Kidney capillary endothelial cell (primary cell): ENCODE measurements around the gene FIBCD1.
"Not testable (repeated sequence)": the region's sequence is repeated elsewhere in the genome, so short reads cannot be mapped to it uniquely, and the experiment has no call there.

Experiments used
- DNase-seq: peaks from one replicate; pipeline ENCODE4 v3.0.0-alpha.2; 2018; ENCODE audit warnings: low spot score

FIBCD1 gene

GRCh38 chr9:130973686-130974281 lies 34.7 kb upstream of the FIBCD1 start:
- DNase-seq, result no peak

- DNase-seq, result no peak
Measured at GRCh38 chr9:130972957-130973685, 34.1 kb upstream of the FIBCD1 start.

- DNase-seq, result no peak
Measured at GRCh38 chr9:130972277-130972956, 33.4 kb upstream of the FIBCD1 start.

DNA sequence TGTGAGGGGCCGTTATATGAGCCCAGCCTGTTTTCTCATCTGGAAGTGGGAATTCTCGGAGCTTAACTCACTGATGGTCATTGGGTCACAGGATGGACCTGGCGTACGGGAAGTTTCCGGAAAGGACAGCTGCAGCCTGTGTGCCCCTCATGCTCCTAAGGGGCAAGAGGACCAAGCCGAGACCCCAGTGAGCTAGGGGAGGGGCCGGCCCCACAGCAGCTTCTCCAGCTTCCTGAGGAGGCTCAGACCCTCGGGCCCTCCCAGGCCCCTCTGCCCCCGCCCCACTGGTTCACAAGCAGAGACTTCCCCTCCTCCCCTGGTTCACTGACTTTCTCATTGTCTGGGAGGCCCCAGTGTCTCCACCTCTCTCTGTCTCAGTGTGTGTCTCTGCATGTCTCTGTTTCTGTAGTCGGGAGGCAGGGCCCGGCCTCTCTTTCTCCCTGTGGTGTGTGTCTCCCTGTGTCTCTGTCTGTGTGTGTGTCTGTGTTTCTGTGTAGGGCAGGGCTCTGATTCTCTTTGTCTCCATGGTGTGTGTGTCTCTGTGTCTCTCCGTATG lies 32.3 kb upstream of the FIBCD1 start:
- DNase-seq, result peak; percentile 16

DNA sequence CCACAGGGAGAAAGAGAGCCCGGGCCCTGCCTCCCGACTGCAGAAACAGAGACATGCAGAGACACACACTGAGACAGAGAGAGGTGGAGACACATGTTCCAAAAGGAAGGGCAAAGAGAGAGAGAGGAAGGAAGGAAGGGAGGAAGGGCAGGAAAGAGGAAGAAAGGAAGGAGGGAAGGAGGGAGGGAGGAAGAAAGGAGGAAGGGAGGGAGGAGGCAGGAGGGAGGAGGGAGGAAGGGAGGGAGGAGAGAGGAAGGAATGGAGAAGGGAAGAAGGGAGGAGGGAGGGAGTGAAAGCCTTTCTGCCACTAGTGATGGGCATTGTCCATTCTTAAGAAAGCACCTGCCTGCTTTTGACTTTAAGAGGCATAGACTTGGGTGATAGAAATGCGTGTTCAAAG lies 31.8 kb upstream of the FIBCD1 start:
- DNase-seq, result no peak

- DNase-seq, result no peak
Measured at GRCh38 chr9:130970052-130970451, 31.0 kb upstream of the FIBCD1 start.

DNA sequence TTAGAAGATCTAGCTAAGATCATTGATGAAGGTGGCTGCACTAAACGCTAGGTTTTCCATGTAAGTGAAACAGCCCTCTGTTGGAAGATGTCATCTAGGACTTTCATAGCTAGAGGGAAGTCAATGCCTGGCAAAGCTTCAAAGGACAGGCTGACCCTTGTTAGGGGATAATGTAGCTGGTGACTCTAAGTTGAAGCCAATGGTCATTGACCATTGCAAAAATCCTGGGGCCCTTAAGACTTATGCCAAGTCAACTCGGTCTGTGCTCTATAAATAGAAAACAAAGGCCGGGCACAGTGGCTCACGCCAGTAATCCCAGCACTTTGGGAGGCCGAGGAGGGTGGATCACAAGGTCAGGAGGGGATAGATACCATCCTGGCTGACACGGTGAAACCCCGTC lies 26.6 kb upstream of the FIBCD1 start:
- DNase-seq, result no peak

GRCh38 chr9:130963916-130964315 lies 24.9 kb upstream of the FIBCD1 start:
- DNase-seq, result no peak

GRCh38 chr9:130963337-130963908 lies 24.4 kb upstream of the FIBCD1 start:
- DNase-seq, result no peak

DNA sequence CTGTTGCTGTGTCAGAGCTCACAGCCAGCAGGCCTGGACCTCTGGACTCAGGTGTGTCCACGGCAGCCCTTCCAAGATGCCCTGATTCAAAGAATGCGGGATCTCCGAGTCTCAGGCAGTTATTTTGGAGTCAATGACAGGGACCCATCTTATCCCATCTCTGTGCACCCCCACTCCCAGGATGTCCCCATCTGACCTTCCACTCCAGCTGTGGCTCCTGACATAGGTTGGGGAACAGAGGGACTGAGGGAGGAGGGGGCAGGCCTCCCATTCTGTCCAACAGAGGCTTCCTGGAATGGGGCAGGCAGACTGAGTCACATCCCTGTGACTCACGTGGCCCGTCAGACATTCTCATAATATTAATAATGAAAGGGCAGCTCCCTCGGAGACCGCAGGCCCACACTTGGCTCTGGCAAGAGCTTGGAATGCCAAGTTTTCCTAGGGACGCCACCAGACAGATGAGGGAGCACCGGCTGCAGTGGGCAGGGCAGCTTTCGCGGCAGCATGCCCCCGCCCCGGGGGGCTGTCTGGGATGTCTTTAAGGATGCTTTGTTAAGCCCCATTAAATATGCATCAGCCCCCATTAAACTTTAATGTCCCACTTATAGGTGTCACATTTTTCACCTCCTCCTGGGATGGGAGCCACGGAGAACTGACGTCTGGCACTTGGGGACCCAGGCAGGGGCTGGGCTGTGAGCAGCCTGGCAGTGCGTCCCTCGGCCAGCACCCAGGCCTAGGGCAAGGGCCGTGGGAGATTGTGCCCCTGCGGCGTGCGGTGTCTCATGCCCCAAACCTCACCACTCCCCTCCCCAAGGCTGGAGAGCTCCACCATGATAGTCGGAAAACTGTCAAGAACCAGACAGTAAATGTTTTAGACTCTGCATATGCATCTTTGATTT lies 23.6 kb upstream of the FIBCD1 start:
- peak; percentile 92 for DNase-seq

DNA sequence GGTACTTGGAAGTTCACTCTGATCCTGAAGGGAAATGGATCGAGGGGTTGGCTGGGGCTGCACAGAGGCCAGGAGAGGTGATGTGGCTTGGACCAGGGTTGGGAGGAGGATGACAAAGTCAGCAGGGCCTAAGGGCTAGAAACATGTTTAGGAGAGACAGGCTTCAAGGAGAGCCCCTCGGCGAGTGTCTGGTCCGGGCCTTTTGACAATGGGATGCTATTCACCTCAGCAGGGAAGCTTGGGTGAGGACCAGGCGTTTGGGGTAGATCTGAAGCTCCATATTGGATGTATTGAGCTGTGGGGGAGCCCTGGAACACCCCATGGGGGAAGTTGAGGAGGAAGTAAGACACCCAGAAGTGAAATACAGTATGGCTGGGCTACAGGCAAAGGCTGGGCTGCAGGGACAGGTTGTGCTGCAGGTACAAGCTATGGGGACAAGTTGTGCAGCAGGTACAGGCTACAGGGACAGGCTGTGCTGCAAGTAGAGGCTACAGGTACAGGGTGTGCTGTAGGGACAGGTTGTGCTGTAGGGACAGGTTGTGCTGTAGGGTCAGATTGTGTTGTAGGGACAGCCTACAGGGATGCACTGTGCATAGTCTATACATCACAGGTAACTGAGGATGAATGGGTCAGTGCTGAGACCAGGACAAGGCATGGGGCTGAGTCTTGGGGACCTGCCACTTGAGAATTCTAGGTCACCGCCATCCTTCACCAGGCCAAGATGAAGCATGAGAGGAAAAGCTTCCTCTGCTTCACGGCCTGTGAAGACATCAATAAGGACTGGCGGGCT lies 22.7 kb upstream of the FIBCD1 start:
- DNase-seq, result no peak

DNA sequence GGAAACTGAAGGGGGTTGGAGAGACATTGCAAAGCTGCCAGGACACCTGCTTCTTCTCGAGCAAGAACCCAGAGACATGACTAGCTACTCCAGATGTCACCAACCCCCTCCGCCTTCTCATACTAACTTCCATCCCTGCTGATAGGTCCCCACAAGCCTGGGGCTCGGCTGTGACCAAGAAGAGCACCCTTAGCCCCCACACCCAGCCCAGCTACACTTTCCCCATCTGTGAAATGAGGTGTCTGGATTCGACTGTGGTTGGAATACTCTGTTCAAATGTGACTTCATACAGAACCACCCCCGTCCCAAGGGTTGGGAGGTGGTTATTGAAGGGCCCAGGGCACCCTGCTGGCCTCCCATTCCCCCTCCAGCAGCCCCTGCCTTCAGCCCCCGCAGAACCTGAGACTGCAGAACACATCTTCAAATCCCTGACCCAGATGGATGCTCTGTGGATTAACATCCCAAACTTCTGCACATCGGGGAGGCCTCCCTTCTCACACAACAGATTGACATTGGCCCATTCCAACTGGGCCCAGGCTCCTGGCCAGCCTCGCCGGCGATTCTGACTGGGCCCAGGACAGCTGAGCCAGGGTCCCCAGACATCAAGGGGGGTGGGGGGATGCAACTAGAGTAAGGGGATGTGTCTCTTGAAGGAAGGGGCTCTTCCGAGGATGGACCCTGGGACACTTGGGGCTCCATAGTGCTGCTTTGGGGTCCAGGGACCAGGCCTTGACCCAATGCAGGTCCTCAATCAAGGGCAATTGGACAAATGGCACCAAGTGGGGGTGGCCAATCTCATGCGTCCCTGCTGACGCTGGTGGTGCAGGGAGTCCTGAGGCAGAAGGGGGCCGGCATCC lies 21.7 kb upstream of the FIBCD1 start:
- DNase-seq, result no peak

DNA sequence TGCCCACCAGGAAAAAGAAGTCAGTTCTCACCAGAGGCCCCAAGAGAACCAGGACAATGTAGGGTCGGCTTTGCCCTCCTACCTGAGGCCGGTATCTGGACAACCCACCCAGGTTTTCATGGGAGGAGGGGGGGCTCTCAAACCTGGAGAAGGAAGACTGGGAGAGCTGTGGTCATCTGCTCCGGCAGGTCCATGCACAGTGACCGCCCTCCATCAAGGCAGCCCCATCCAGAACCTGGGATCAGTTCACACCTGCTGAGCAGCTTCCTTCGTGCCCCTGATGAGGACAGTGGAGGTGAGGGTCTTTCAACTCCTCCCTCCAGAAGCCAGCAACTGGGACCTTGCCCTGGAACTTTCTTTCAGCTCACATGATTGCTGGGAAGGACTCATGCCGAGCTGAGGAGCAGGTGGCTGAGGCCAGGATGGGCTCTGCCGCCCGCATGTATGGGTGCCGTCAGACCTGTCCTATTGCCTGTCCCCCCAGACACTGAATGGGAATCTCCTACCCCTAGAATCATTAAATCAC lies 20.8 kb upstream of the FIBCD1 start:
- DNase-seq, result no peak

DNA sequence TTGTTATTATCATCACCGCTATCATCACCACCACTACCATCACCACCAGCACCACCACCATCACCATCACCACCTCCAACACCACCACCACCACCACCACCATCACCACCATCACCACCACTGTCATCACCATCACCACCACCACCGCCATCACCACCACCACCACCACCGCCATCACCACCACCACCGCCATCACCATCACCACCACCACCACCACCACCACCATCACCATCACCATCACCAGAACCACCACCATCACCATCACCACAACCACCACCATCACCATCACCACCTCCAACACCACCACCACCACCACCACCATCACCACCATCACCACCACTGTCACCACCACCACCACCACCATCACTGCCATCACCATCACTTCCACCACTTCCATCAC lies 19.5 kb upstream of the FIBCD1 start:
- not testable (repeated sequence) for DNase-seq

GRCh38 chr9:130957451-130958203 lies 18.6 kb upstream of the FIBCD1 start:
- DNase-seq, result no peak

GRCh38 chr9:130956636-130957450 lies 17.8 kb upstream of the FIBCD1 start:
- DNase-seq, result no peak

GRCh38 chr9:130955947-130956621 lies 17.0 kb upstream of the FIBCD1 start:
- no peak for DNase-seq
